ENCODE results near the gene RPS6KA2.

Gene RPS6KA2

GRCh38 chr6:166437661-166438060 lies 189.4 kb downstream of the RPS6KA2 start:
- DNase-seq = no peak

DNA sequence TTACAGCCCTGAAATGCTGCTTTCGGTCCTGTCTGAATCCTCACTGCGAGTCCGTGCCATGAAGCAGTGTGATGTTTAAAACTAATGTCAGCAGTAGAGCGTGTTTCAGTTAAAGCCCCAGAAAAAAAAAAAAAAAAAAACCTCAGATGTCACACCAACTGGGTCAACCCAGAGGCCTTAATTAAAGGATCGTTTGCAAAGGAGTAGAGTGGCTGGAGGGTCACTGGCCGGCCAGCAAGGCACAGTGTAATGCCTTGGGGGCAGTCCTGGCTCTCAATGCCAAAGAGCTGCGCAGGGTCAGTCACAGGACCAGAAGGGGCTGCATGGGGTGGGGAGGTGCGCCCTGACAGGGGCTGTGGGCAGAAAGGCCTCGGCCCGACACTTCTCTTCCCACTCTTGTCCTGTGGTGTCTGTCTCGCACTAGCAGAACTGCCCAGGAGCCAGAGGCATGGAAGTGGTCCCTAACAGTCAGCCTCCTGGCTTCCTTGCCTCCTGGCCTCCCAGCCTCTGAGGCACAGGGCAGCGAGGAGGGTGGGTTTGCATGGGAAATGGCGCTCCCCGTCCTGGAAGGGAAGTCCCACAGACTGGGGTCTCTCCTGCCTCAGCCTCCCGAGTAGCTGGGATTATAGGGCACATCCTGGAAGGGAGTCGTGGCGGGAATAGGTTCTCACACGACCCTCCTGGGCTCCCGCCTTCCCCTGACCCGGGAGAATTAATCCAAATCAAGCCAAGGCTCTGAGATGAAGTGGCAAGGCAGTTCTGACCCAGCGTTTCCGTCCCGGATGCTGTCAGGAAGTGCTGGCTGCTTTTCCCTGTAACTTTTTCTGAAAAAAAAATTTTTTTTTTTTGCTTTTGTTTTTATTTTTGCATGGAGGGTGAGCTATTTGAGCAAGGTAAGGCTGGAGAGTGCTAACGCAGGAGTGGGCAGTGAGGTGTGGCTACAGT lies 190.6 kb downstream of the RPS6KA2 start:
- no peak for DNase-seq

- DNase-seq = no peak
Observed at GRCh38 chr6:166435574-166435973, 191.5 kb downstream of the RPS6KA2 start.

GRCh38 chr6:166434336-166434735 lies 192.7 kb downstream of the RPS6KA2 start:
- DNase-seq = no peak

DNA sequence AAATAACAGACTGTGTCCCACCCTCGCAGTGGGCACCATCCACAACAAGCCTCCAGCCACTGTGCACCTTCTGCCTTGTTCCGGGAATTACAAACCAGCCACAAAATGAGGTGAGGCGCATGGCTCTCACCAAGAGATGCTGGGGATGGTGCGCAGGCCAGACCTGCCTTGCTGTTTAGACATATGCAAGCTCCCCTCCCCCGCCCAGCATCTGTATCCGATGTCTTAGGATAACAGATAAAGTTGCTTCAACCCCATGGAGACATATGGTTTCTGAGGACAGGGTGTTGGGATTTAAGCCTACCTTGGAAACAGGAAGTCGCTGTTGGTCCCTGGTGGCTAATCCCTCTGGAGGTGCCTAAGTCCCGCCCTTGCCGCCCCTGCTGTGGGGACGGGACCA lies 194.0 kb downstream of the RPS6KA2 start:
- no peak for DNase-seq

DNA sequence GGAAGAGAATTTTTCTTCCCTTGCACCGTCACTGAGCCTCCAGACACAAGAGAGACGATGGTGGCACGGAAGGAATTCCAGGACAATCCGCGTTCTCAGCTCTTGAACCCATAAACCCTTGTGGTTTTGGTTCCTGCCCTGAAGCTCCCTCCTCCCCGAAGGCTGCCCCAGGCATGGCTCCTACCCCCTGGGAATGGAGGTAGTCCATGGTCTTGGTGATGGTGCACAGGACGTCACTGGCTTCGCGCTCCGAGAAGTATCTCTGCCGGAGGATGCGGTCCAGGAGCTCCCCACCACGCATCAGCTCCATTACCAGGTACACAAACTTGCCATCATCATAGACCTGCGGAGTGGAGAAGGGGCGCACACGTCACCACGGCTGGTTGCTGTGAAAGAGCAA lies 196.8 kb downstream of the RPS6KA2 start:
- no peak for DNase-seq

DNA sequence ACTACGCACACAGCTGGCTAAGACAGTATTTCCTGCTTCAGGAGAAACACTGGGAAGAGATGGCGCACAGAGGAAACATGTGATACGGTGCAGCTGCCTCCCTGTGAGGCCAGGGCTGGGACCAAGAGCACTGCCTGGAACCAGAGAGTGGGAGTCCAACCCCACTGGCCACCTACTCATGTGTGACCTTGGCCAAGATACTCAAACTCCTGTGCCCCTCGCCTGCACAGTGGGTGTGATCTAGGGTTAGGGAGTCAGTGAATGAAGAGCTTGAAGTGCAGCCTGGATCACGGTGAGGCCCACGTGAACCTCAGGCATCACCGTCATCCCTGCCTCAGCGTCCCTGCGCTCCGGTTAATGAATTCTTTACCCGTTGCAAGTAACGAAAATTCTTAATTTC lies 202.6 kb downstream of the RPS6KA2 start:
- DNase-seq = no peak

- DNase-seq = no peak
Observed at GRCh38 chr6:166423781-166424180, 203.3 kb downstream of the RPS6KA2 start.

- no peak for DNase-seq
Observed at GRCh38 chr6:166423051-166423745, 203.9 kb downstream of the RPS6KA2 start.

DNA sequence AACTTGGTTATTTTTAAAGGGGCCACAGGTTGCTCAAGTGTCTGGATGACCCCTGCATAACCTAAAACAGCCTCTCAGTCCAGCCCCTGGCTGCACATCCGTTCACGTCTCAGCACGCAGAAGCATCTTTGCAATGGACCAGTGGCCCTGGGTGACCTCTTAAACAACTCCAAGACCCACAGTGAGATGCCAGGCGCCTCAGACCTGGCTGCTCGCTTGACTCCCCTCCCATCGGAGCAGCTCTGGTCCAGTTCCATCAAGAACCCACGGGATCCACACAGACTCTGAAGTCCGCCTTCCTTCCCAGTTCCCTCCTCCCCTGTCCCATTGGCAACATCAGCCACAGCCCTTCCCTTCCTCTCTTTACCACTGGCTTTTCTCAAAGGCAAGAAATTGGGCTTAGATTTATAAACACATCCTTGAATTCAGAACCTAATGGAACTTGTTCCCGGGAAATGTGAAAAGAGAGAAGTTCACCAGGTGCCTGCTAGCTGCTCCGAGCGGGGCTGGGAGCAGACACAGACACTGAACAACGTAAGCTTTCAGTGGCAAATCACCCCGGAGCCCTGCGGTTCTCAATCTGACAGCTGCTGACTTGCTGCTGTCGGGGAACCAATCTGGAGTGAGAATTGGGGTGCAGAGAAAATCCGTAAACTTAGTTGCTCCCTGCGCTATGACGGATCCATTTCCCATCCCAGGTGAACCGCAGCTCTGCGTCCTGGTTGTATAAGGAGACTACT lies 204.7 kb downstream of the RPS6KA2 start:
- DNase-seq = no peak

DNA sequence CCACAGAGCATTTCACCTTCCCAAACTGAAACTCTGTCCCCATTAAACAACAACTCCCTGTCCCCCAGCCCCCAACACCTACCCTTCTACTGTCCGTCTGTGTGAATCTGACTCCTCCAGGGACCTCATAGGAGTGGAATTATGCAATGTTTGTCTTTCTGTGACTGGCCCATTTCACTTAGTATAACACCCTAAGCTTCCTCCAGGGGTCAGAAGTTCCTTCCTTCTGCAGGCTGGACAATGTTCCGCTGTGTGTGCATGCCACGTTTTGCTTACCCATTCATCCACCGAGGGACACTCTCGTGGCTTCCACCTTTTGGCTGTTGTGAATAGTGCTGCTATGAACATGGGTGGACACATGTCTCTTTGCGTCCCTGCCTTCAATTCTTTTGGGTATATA lies 206.7 kb downstream of the RPS6KA2 start:
- DNase-seq = no peak

DNA sequence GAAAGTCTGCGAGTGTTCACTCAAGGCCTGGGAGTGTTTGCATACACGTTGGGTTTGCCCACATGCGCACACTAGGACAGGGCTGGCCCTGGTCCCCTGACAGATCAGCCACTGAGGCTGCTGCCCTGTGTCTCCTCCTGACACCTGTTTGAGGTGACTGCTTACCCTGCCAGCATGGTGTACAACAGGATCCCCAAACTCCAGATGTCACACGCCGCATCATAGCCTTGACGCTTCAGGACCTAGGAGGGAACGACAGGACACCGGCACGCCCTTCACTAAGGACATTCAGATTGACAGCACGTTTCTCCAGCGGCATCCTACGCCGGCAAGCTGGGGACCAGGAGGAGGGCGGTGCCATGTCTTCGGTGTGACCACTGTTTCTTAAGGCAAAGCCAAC lies 207.3 kb downstream of the RPS6KA2 start:
- DNase-seq = no peak

- DNase-seq = no peak
Observed at GRCh38 chr6:166419286-166419685, 207.8 kb downstream of the RPS6KA2 start.

- DNase-seq = no peak
Observed at GRCh38 chr6:166418691-166419143, 208.3 kb downstream of the RPS6KA2 start.

DNA sequence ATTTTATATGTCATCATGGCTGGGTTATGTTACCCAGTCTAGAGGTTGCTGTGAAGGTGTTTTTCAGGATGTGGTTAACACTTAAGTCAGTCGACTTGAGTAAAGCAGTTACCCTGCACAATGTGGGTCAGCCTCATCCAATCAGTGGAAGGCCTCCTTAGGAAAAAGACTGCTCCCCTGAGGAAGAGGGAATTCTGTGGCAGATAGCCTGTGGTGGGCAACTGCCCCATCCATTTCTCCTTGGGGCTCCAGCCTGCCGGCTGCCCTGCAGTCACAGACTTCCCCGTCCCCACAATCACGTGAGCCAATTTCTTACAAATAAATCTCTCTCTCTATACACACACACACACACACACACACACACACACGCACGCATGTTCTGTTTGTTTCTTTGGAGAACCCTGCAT lies 209.8 kb downstream of the RPS6KA2 start:
- DNase-seq = no peak

DNA sequence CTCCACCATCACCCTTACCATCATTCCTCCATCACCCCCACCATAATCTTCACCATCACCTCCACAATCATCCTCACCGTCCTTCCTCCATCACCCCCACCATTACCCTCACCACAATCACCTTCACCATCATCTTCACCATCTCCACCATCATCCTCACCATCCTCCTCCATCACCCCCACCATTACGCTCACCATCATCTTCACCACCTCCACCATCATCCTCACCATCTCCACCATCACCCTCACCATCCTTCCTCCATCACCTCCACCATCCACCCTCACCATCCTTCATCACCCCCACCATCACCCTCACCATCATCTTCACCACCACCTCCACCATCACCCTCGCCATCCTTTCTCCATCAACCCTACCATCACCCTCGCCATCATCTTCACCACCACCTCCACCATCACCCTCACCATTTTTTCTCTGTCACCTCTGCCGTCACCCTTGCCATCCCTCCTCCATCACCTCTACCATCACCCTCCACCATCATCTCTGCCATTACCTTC lies 211.2 kb downstream of the RPS6KA2 start:
- no peak for DNase-seq

DNA sequence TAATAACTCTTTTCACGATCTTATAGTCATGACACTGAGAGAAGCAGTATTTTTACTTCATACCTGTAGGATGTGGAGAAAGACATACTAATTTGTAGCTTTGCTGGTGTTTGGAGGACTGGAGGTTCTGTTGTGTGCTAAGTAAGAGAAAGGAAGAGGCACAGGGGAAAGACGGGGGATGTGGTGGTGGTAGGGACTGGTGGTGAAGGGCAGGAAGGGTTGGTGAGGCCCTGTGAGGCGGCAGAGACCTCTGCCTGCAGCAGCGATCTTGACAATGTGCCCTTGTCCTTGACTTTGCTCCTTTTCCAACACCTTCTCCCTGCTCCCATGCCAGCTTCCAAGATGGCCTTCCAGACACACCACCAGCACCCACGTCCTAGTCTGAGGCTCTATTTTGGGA lies 211.7 kb downstream of the RPS6KA2 start:
- no peak for DNase-seq

- no peak for DNase-seq
Observed at GRCh38 chr6:166413491-166413951, 213.5 kb downstream of the RPS6KA2 start.

DNA sequence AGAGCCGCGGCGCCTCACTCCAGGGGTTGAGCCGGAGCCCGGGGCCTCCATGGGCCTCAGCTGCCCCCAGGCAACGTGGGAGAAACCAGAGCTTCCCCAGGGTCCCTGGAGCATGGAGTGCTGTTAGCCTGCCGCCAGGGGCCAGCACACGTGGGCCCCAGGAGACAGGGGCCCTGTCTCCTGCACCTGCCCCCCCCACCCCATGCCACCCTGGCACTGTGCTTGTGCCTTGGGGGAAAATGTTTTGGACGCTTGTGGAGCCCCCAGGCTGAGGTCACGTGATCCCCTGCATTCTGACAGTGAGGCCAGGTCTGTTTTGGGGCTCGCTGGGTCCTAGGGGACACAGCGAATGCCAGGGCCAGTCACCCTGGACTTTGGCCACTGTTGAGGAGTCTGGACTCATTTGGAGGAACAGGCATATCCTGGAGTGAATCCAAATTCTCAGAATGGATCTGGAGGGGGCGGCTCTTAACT lies 214.1 kb downstream of the RPS6KA2 start:
- no peak for DNase-seq

DNA sequence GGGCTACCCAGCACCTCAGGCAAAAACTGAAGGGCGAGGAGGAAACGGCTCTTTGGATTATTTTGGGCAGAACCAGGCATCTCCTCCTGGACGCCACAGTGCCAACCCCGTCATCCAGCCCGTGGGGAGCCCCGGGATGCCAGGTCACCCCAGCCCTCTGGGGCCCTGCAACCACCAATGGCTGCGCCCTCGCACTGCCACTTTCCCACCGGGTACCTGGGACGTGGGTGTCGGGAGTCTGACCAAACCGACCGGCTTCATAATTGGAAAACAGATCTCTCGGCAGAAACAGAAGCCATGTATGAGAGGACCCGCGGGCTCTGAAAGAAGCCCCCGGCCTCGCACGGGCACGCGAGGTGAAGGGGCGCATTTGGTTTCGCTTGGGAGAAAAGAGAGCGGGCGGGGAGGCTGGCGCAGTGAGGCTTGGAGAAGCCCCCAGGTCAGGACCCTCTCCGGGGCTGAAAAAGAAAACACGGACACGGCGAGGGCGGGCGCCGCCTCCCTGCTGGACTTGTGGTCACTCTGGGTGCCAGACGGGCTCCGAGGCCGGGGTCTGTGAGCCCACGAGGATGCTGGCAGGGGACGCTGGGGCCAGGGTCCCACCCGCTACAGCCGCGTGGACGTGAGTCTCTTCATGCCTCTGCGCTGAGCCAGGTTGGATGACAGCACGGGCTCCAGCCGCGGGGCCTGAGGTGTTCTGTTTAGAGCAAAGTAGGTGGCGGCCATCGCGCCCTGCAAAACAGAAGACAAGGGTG lies 214.7 kb downstream of the RPS6KA2 start:
- no peak for DNase-seq

- DNase-seq = no peak
Observed at GRCh38 chr6:166411721-166412151, 215.3 kb downstream of the RPS6KA2 start.

GRCh38 chr6:166411271-166411670 lies 215.8 kb downstream of the RPS6KA2 start:
- DNase-seq = no peak
